HepG2 (cell line): ENCODE measurements around the gene GPR37L1. TPM values are rescaled to one million over a fixed set of nuclear protein-coding genes. Genes with fewer than 3 reads are reported as not detected.

ENCODE experiments used
- ATAC-seq: fragments of 200-7000 bp; cut with Tn5 transposase; 3 replicates; pipeline ENCODE4 v1.9.1; 2020; ENCODE audit warnings: mild to moderate bottlenecking, moderate library complexity
- BruUV-seq: library from RNA; stranded (reverse); fragments of 400-500 nt; replicated peaks from 2 replicates; lab custom pipeline; 2021; lab: Mats Ljungman, UMichigan
- CTCF ChIA-PET: fragments of 300-600 bp; formaldehyde crosslinking; extraction: SDS; loops from one replicate; lab custom pipeline; 2021; ENCODE audit warnings: low total read pairs, inconsistent platforms, low intra/inter-chr PET ratio; lab: Yijun Ruan, JAX
- POLR2A ChIA-PET: fragments of 350-600 bp; sonication (Branson Sonifier 250); formaldehyde crosslinking; loops from one replicate; lab custom pipeline; 2020; ENCODE audit warnings: antibody characterized with exemption, inconsistent platforms; lab: Yijun Ruan, JAX
- DNase-seq: peaks from one replicate; pipeline ENCODE4 v3.0.0-alpha.2; 2015; ENCODE audit warnings: low spot score
- FAIRE-seq: peaks from 3 replicates; lab custom pipeline; 2011; peaks lifted over from hg19 to GRCh38; lab: Jason Lieb, UNC
- H2AFZ ChIP-seq: one replicate; pipeline ENCODE4 v1.6.1; 2011; ENCODE audit warnings: low read length, inconsistent platforms
- H3K27ac ChIP-seq: fragments of 300-600 bp; 3 replicates; pipeline ENCODE4 v1.8.0; 2011; ENCODE audit warnings: mixed run types, mild to moderate bottlenecking, mixed read lengths, low read length, inconsistent platforms; ENCODE audit not compliant: insufficient read depth; ENCODE audit errors: extremely low read length
- H3K27me3 ChIP-seq, 2 experiments: fragments of 200-600 bp in 1 of 2; 2 replicates in 1 of 2; 3 replicates in 1 of 2; pipeline versions ENCODE4 v1.6.0 to v1.8.0; 2011; ENCODE audit warnings: low read length in 2 of 2, mild to moderate bottlenecking in 2 of 2, moderate library complexity in 2 of 2, inconsistent platforms in 1 of 2; ENCODE audit not compliant: insufficient read depth in 2 of 2, control insufficient read depth in 1 of 2
- H3K36me3 ChIP-seq, 2 experiments: fragments of 200-600 bp in 1 of 2; replicated peaks in 1 of 2; 2 replicates in 1 of 2; 3 replicates in 1 of 2; pipeline versions ENCODE4 v1.5.1 to v1.8.0; 2011; ENCODE audit warnings: low read length in 2 of 2, inconsistent platforms in 1 of 2; ENCODE audit not compliant: insufficient read depth in 2 of 2, control insufficient read depth in 1 of 2
- H3K4me1 ChIP-seq: 2 replicates; pipeline ENCODE4 v1.5.1; 2012; ENCODE audit warnings: low read length, inconsistent platforms; ENCODE audit not compliant: insufficient read depth
- H3K4me2 ChIP-seq: 2 replicates; pipeline ENCODE4 v1.6.0; 2011; ENCODE audit warnings: low read depth, low read length, inconsistent platforms
- H3K4me3 ChIP-seq, 3 experiments: fragments of 200-600 bp in 1 of 3; sonication (generic), shearing (Covaris generic) in 1 of 3; replicated peaks in 1 of 3; 2 replicates each; pipeline ENCODE4 v1.5.1; 2011 to 2016; ENCODE audit warnings: low read length in 3 of 3, inconsistent platforms in 2 of 3, low read depth in 2 of 3, mild to moderate bottlenecking in 2 of 3, control low read depth in 1 of 3, mixed read lengths in 1 of 3; ENCODE audit not compliant: insufficient read depth in 1 of 3
- H3K79me2 ChIP-seq: one replicate; pipeline ENCODE4 v1.6.1; 2011; ENCODE audit warnings: low read length, inconsistent platforms; ENCODE audit not compliant: insufficient read depth
- H3K9ac ChIP-seq: 2 replicates; pipeline ENCODE4 v1.6.0; 2011; ENCODE audit warnings: mild to moderate bottlenecking, low read depth, low read length, inconsistent platforms; ENCODE audit not compliant: insufficient read depth
- H3K9me3 ChIP-seq: 2 replicates; pipeline ENCODE4 v1.5.1; 2012; ENCODE audit warnings: mild to moderate bottlenecking, low read length
- H4K20me1 ChIP-seq: 2 replicates; pipeline ENCODE4 v1.6.0; 2011; ENCODE audit warnings: inconsistent platforms, mild to moderate bottlenecking, low read length, moderate library complexity; ENCODE audit not compliant: insufficient read depth
- ATAD3A ChIP-seq: sonication (generic); formaldehyde crosslinking; IDR thresholded peaks from 2 replicates; pipeline ENCODE4 v1.4.0; 2020; ENCODE audit warnings: missing genetic modification reagents
- CHCHD3 ChIP-seq: sonication (generic); formaldehyde crosslinking; IDR thresholded peaks from 2 replicates; pipeline ENCODE4 v1.8.0; 2022; ENCODE audit warnings: mild to moderate bottlenecking, missing genetic modification reagents, moderate library complexity
- CTCF ChIP-seq: sonication (generic); formaldehyde crosslinking; IDR thresholded peaks from 2 replicates; pipeline ENCODE4 v1.5.0; 2020; ENCODE audit warnings: mild to moderate bottlenecking, missing genetic modification reagents, moderate library complexity
- DRAP1 ChIP-seq: IDR thresholded peaks from 2 replicates; pipeline ENCODE4 v1.6.1; 2016; ENCODE audit warnings: missing genetic modification reagents, missing compliant biosample characterization
- EHMT2 ChIP-seq: fragments of 200-600 bp; sonication (generic); IDR thresholded peaks from 2 replicates; pipeline ENCODE4 v1.7.0; 2017; ENCODE audit warnings: antibody characterized with exemption, low read depth, low read length, borderline replicate concordance
- HDAC6 ChIP-seq: fragments of 200-600 bp; sonication (generic); IDR thresholded peaks from 2 replicates; pipeline ENCODE4 v1.7.0; 2017; ENCODE audit warnings: mild to moderate bottlenecking, antibody characterized with exemption, low read length, low read depth
- RAD21 ChIP-seq: fragments of 450-650 bp; formaldehyde crosslinking; IDR thresholded peaks from 2 replicates; pipeline ENCODE4 v1.5.0; 2020; ENCODE audit warnings: mild to moderate bottlenecking
- SMC3 ChIP-seq: IDR thresholded peaks from 2 replicates; pipeline ENCODE4 v1.6.1; 2011; ENCODE audit warnings: low read length, improper control_type of control experiment
- STAG1 ChIP-seq: sonication (generic); formaldehyde crosslinking; IDR thresholded peaks from 2 replicates; pipeline ENCODE4 v1.4.0; 2020; ENCODE audit warnings: missing genetic modification reagents
- TARDBP ChIP-seq: sonication (generic); formaldehyde crosslinking; IDR thresholded peaks from 2 replicates; pipeline ENCODE4 v1.8.0; 2022; ENCODE audit warnings: mild to moderate bottlenecking, missing genetic modification reagents
- ZBTB21 ChIP-seq: sonication (generic); formaldehyde crosslinking; IDR thresholded peaks from 2 replicates; pipeline ENCODE4 v1.4.0; 2020; ENCODE audit warnings: missing genetic modification reagents
- ZBTB42 ChIP-seq: sonication (generic); formaldehyde crosslinking; IDR thresholded peaks from 2 replicates; pipeline ENCODE4 v1.5.0; 2020; ENCODE audit warnings: mild to moderate bottlenecking, missing genetic modification reagents
- ZFAT ChIP-seq: sonication (generic); formaldehyde crosslinking; conservative IDR thresholded peaks from 2 replicates; pipeline ENCODE4 v1.8.1; 2023; ENCODE audit warnings: missing genetic modification reagents, inconsistent platforms
- ZFP41 ChIP-seq: sonication (generic); formaldehyde crosslinking; IDR thresholded peaks from 2 replicates; pipeline ENCODE4 v1.4.0; 2020; ENCODE audit warnings: mild to moderate bottlenecking, missing genetic modification reagents, borderline replicate concordance
- ZMAT3 ChIP-seq: sonication (generic); formaldehyde crosslinking; conservative IDR thresholded peaks from 2 replicates; pipeline ENCODE4 v1.7.0; 2021; ENCODE audit warnings: missing genetic modification reagents
- ZNF251 ChIP-seq: sonication (generic); formaldehyde crosslinking; IDR thresholded peaks from 2 replicates; pipeline ENCODE4 v1.9.0; 2021; ENCODE audit warnings: mild to moderate bottlenecking, missing genetic modification reagents
- ZNF296 ChIP-seq: sonication (generic); formaldehyde crosslinking; conservative IDR thresholded peaks from 2 replicates; pipeline ENCODE4 v1.5.0; 2020; ENCODE audit warnings: mild to moderate bottlenecking, missing genetic modification reagents
- ZNF33B ChIP-seq: sonication (generic); formaldehyde crosslinking; IDR thresholded peaks from 2 replicates; pipeline ENCODE4 v1.5.1; 2020; ENCODE audit warnings: mild to moderate bottlenecking, missing genetic modification reagents
- ZNF432 ChIP-seq: sonication (generic); formaldehyde crosslinking; IDR thresholded peaks from 2 replicates; pipeline ENCODE4 v1.5.0; 2020; ENCODE audit warnings: missing genetic modification reagents, mild to moderate bottlenecking, borderline replicate concordance
- ZNF44 ChIP-seq: sonication (generic); formaldehyde crosslinking; IDR thresholded peaks from 2 replicates; pipeline ENCODE4 v1.5.1; 2020; ENCODE audit warnings: mild to moderate bottlenecking, missing genetic modification reagents
- WGBS: methylation state at CpG from one replicate; pipeline ENCODE4 v1.1.6; 2017; ENCODE audit warnings: low lambda C conversion rate; 5-methylcytosine and 5-hydroxymethylcytosine counted together
- in situ Hi-C: cut with HindIII; loops from 2 replicates; pipeline ENCODE4 v1.10.0; 2017; ENCODE audit warnings: low pct_unique_long_range_greater_than_20kb; ENCODE audit not compliant: extremely low pct_ligation_motif_present
- intact Hi-C: fragments of 100-400 bp; cut with micrococcal nuclease; formaldehyde crosslinking; loops from one replicate; pipeline ENCODE4 v1.10.0; 2022; ENCODE audit not compliant: unreplicated experiment
- polyA plus RNA-seq, 8 experiments: library from polyadenylated mRNA; depleted of rRNA in 3 of 8; stranded (reverse) in 7 of 8; unstranded in 1 of 8; fragments of >200 nt; fragmentation: Illumina TruSeq in 4 of 8; extraction: Trizol in 4 of 8; gene quantifications; 2 replicates each; pipeline versions ENCODE4 v1.2.1 to v1.2.3, GENCODE V29; 2011 to 2016; ENCODE audit warnings: low read depth in 4 of 8, missing spikeins in 1 of 8, mixed read lengths in 1 of 8; ENCODE audit not compliant: insufficient read depth in 1 of 8
- total RNA-seq, 5 experiments: library from RNA; depleted of rRNA; stranded (reverse); fragments of >200 nt; fragmentation: Illumina TruSeq; extraction: Trizol; gene quantifications; 2 replicates each; pipeline ENCODE4 v1.2.3, GENCODE V29; 2016; ENCODE audit warnings: low read depth in 1 of 5

The GPR37L1 gene
- total and polyA plus RNA-seq, 2 of the 13 experiments (the other 11 are each of a cell fraction or from before 2014, with no cell fraction given) = 0.13 TPM; not detected in 1

GRCh38 chr1:202135221-202135721 is 12.6 kb downstream of the GPR37L1 start:
- peaks cover 0 to 2% of the 10 kb centered on the region in 2 experiments; a peak in 1 of 5 replicates for H3K36me3 ChIP-seq
- no peaks in the 10 kb centered on the region for H3K27me3 ChIP-seq
- ChIA-PET CTCF (interaction anchor here (0.8 to 2.3 kb wide), 4 partner anchors 13 to 135 kb away, joined by 4 to 8 read pairs (median 5); partner anchors contain the start of genes ELF3 and GPR37L1), POLR2A (interaction anchor here (1.8 kb wide), 1 partner anchor 125 kb away, joined by 5 read pairs; the partner anchor contains the start of gene ELF3)
- H3K27ac ChIP-seq = no peak overlapping the region
- H3K79me2 ChIP-seq = no peaks in the 10 kb centered on the region
- H3K9me3 ChIP-seq = no peaks in the 10 kb centered on the region
- intact Hi-C loops = loop anchor here (1.0 kb wide), 2 partner anchors 13 to 136 kb away; partner anchors contain the start of gene GPR37L1
- no peak for TF ChIP-seq DRAP1 (CRISPR knock-in tag)
- 0 out of 2 replicates have a peak, but pooled peaks have one; percentile 30 for TF ChIP-seq ZNF44 (CRISPR knock-in tag)
- TF ChIP-seq ZNF296 (CRISPR knock-in tag) = no peak
- peak; percentile 62; the same call in 1 of the 2 replicates for TF ChIP-seq SMC3
- no peak for TF ChIP-seq ZNF432 (CRISPR knock-in tag)
- TF ChIP-seq CTCF (CRISPR knock-in tag) = peak; percentile 86
- no peak for TF ChIP-seq ZNF251 (CRISPR knock-in tag)
- TF ChIP-seq CHCHD3 = no peak
- TF ChIP-seq STAG1 = peak; percentile 85
- no peak for TF ChIP-seq ZBTB21 (CRISPR knock-in tag)
- no peak for TF ChIP-seq ATAD3A
- TF ChIP-seq ZFAT (CRISPR knock-in tag) = no peak
- no peak for TF ChIP-seq ZBTB42 (CRISPR knock-in tag)
- TF ChIP-seq TARDBP (CRISPR knock-in tag) = no peak
- TF ChIP-seq ZNF33B = no peak
- TF ChIP-seq ZFP41 (CRISPR knock-in tag) = no peak
- TF ChIP-seq HDAC6 = no peak
- peak; percentile 58 for TF ChIP-seq RAD21 (CRISPR knock-in tag)
- TF ChIP-seq EHMT2 = no peak
- no peak for TF ChIP-seq ZMAT3
- WGBS = 26% methylated on average over 11 of the region's 15 CpGs
- H2AFZ ChIP-seq = no peak overlapping the region
- H3K4me1 ChIP-seq = 0 out of 2 replicates have a peak, but pooled peaks cover 6% of the 10 kb centered on the region
- no peak overlapping the region for H3K4me3 ChIP-seq
- 0 out of 2 replicates have a peak, but pooled peaks cover 5% of the 10 kb centered on the region for H4K20me1 ChIP-seq
- ATAC-seq (peak; percentile 92), FAIRE-seq (peak; percentile 90), DNase-seq (peak; percentile 52)
- BruUV-seq = no TSS peak
- in situ Hi-C loops = no loop called here
- no peak overlapping the region for H3K9ac ChIP-seq
- no peak overlapping the region for H3K4me2 ChIP-seq
